ENCODE results near the gene RNF103.

GRCh38 chr2:86625096-86625495 lies 1.4 kb upstream of the RNF103 start:
- no peak for TF ChIP-seq CTCF (IDR thresholded peaks at IDR 0.05)
- TF ChIP-seq POLR2A (IDR thresholded peaks at IDR 0.05) = no peak

Data from Peyer's patch (tissue), 4 donors.